HCT116 (cell line): Measurements from ENCODE around the gene DPYD. TPM values are rescaled to one million over a fixed set of nuclear protein-coding genes. Genes with fewer than 3 reads are reported as not detected.

Experiments
- ATAC-seq: fragments of 200-7000 bp; cut with Tn5 transposase; 2 replicates; pipeline ENCODE4 v1.9.1; 2020; ENCODE audit warnings: mild to moderate bottlenecking, moderate library complexity
- BruUV-seq: library from RNA; stranded (reverse); fragments of 400-500 nt; replicated peaks from 2 replicates; lab custom pipeline; 2021; lab: Mats Ljungman, UMichigan
- CTCF ChIA-PET: fragments of 300-600 bp; sonication (Branson Sonifier 250); formaldehyde crosslinking; loops from one replicate; lab custom pipeline; 2021; ENCODE audit warnings: antibody characterized with exemption; lab: Charles Lee
- POLR2A ChIA-PET: fragments of 300-600, 350-600 bp; sonication (Branson Sonifier 250); formaldehyde crosslinking; loops from one replicate; lab custom pipeline; 2021; ENCODE audit warnings: antibody characterized with exemption; lab: Charles Lee
- RAD21 ChIA-PET, 2 experiments: fragments of 300-600 bp; sonication (Branson Sonifier 250); formaldehyde crosslinking; loops; one replicate each; lab custom pipeline; 2023; ENCODE audit warnings: low total read pairs in 2 of 2; ENCODE audit not compliant: uncharacterized antibody in 2 of 2, unreplicated experiment in 2 of 2, low non-redundant PET in 1 of 2; lab: Charles Lee
- DNase-seq: peaks from one replicate; pipeline ENCODE4 v3.0.0-alpha.2; 2010; ENCODE audit warnings: low read depth, low spot score
- H2AFZ ChIP-seq: fragments of 200-600 bp; shearing (Covaris generic), sonication (generic); 2 replicates; pipeline ENCODE4 v1.6.1; 2017; ENCODE audit warnings: low read depth, mixed run types, mixed read lengths, antibody characterized with exemption, low read length; ENCODE audit not compliant: poor library complexity, severe bottlenecking
- H3K27ac ChIP-seq: 2 replicates; pipeline ENCODE4 v1.5.1; 2012; ENCODE audit warnings: low read depth, low read length
- H3K27me3 ChIP-seq: fragments of 200-600 bp; sonication (generic); 2 replicates; pipeline ENCODE4 v1.6.1; 2016; ENCODE audit warnings: mixed run types, low read length, mixed read lengths; ENCODE audit not compliant: insufficient read depth
- H3K36me3 ChIP-seq, 2 experiments: fragments of 200-500 bp in 1 of 2; fragments of 200-600 bp in 1 of 2; sonication (Bioruptor generic) in 1 of 2; sonication (generic) in 1 of 2; 2 replicates each; pipeline versions ENCODE4 v1.5.1 to v1.6.1; 2014 to 2016; ENCODE audit warnings: low read length in 2 of 2, inconsistent platforms in 1 of 2, mixed read lengths in 1 of 2, mixed run types in 1 of 2; ENCODE audit not compliant: insufficient read depth in 2 of 2, control insufficient read depth in 1 of 2
- H3K4me1 ChIP-seq, 2 experiments: fragments of 200-600 bp in 1 of 2; sonication (generic) in 1 of 2; 2 replicates each; pipeline versions ENCODE4 v1.5.1 to v1.6.1; 2012 to 2017; ENCODE audit warnings: low read length in 2 of 2, inconsistent platforms in 1 of 2, mild to moderate bottlenecking in 1 of 2, mixed read lengths in 1 of 2, mixed run types in 1 of 2, moderate library complexity in 1 of 2; ENCODE audit not compliant: insufficient read depth in 2 of 2, control insufficient read depth in 1 of 2
- H3K4me2 ChIP-seq: fragments of 200-600 bp; sonication (generic); 2 replicates; pipeline ENCODE4 v1.6.1; 2017; ENCODE audit warnings: mixed run types, low read length, mixed read lengths
- H3K4me3 ChIP-seq, 2 experiments: fragments of 200-600 bp in 1 of 2; sonication (generic) in 1 of 2; replicated peaks in 1 of 2; 2 replicates each; pipeline ENCODE4 v1.5.1; 2011 to 2016; ENCODE audit warnings: low read length in 2 of 2, control low read depth in 1 of 2, low read depth in 1 of 2, mild to moderate bottlenecking in 1 of 2, mixed read lengths in 1 of 2, mixed run types in 1 of 2
- H3K79me2 ChIP-seq: fragments of 200-600 bp; sonication (generic); 2 replicates; pipeline ENCODE4 v1.6.1; 2017; ENCODE audit warnings: mild to moderate bottlenecking, mixed run types, low read length, moderate library complexity, mixed read lengths; ENCODE audit not compliant: insufficient read depth
- H3K9ac ChIP-seq: fragments of 200-600 bp; sonication (generic); 2 replicates; pipeline ENCODE4 v1.6.1; 2016; ENCODE audit warnings: low read length, mixed read lengths
- H3K9me2 ChIP-seq: fragments of 200-600 bp; sonication (generic), shearing (Covaris generic); 2 replicates; pipeline ENCODE4 v1.6.1; 2017; ENCODE audit warnings: mixed run types, mild to moderate bottlenecking, moderate library complexity; ENCODE audit not compliant: insufficient read depth
- H3K9me3 ChIP-seq, 2 experiments: fragments of 200-500 bp in 1 of 2; fragments of 200-600 bp in 1 of 2; sonication (Bioruptor generic) in 1 of 2; sonication (generic) in 1 of 2; 2 replicates each; pipeline ENCODE4 v1.6.1; 2014 to 2017; ENCODE audit warnings: low read length in 2 of 2, mixed read lengths in 2 of 2, inconsistent platforms in 1 of 2, low read depth in 1 of 2, mild to moderate bottlenecking in 1 of 2, mixed run types in 1 of 2, moderate library complexity in 1 of 2; ENCODE audit not compliant: control insufficient read depth in 1 of 2, insufficient read depth in 1 of 2
- H4K20me1 ChIP-seq: fragments of 200-600 bp; sonication (generic), shearing (Covaris generic); 2 replicates; pipeline ENCODE4 v1.6.1; 2017; ENCODE audit warnings: mixed run types, mild to moderate bottlenecking, moderate library complexity; ENCODE audit not compliant: insufficient read depth
- ATF3 ChIP-seq: IDR thresholded peaks from 2 replicates; pipeline ENCODE4 v1.6.1; 2012
- CTCF ChIP-seq, 3 experiments: fragments of 200-600 bp in 1 of 3; sonication (generic) in 1 of 3; IDR thresholded peaks in 2 of 3; conservative IDR thresholded peaks in 1 of 3; 2 replicates each; pipeline ENCODE4 v1.5.1; 2012 to 2017; ENCODE audit warnings: low read depth in 2 of 3, low read length in 2 of 3, antibody characterized with exemption in 1 of 3, borderline replicate concordance in 1 of 3, control low read depth in 1 of 3, mild to moderate bottlenecking in 1 of 3, mixed read lengths in 1 of 3, mixed run types in 1 of 3, moderate library complexity in 1 of 3; ENCODE audit not compliant: insufficient read depth in 1 of 3
- EGR1 ChIP-seq: IDR thresholded peaks from 2 replicates; pipeline ENCODE4 v1.6.1; 2012; ENCODE audit warnings: low read depth
- EZH2phosphoT487 ChIP-seq: fragments of 200-600 bp; IDR thresholded peaks from 2 replicates; pipeline ENCODE4 v1.6.1; 2018; ENCODE audit warnings: antibody characterized with exemption, borderline replicate concordance
- POLR2A ChIP-seq: IDR thresholded peaks from 2 replicates; pipeline ENCODE4 v1.7.0; 2011; ENCODE audit warnings: borderline replicate concordance; ENCODE audit not compliant: insufficient read depth, insufficient read length; ENCODE audit errors: extremely low read depth
- POLR2AphosphoS5 ChIP-seq: IDR thresholded peaks from 2 replicates; pipeline ENCODE4 v1.6.1; 2011; ENCODE audit warnings: mild to moderate bottlenecking, low read depth, low read length, moderate library complexity
- RAD21 ChIP-seq: IDR thresholded peaks from 2 replicates; pipeline ENCODE4 v1.6.1; 2012; ENCODE audit warnings: low read depth, mild to moderate bottlenecking
- SP1 ChIP-seq: IDR thresholded peaks from 2 replicates; pipeline ENCODE4 v1.6.1; 2012; ENCODE audit warnings: low read depth
- SRF ChIP-seq: IDR thresholded peaks from 2 replicates; pipeline ENCODE4 v1.6.1; 2012; ENCODE audit warnings: low read depth
- TCF7L2 ChIP-seq: IDR thresholded peaks from 2 replicates; pipeline ENCODE4 v1.7.0; 2011; ENCODE audit warnings: borderline replicate concordance, inconsistent platforms; ENCODE audit not compliant: insufficient read depth, insufficient read length; ENCODE audit errors: extremely low read depth
- ZNF274 ChIP-seq: fragments of 200-500 bp; sonication (Bioruptor generic); IDR thresholded peaks from 2 replicates; pipeline ENCODE4 v1.6.1; 2014; ENCODE audit warnings: mild to moderate bottlenecking, low read depth, low read length, inconsistent platforms
- intact Hi-C: fragments of 100-400 bp; cut with micrococcal nuclease; formaldehyde crosslinking; loops from 2 replicates; pipeline ENCODE4 v1.10.0; 2022
- total RNA-seq: library from RNA; stranded (reverse); gene quantifications from one replicate; pipeline ENCODE4 v1.2.1, GENCODE V29; 2021; ENCODE audit not compliant: unreplicated experiment

DPYD gene
- total RNA-seq, 1 experiment from 2014 or later = 1.7 TPM

- H3K27ac ChIP-seq = no peak overlapping the region
- H3K4me2 ChIP-seq = no peak overlapping the region
- no peaks in the 10 kb centered on the region for H3K27me3 ChIP-seq
- TF ChIP-seq SRF (no peak), RAD21 (no peak), SP1 (no peak), EGR1 (no peak), TCF7L2 (no peak), EZH2phosphoT487 (no peak), ZNF274 (no peak), POLR2A (no peak), POLR2AphosphoS5 (no peak), CTCF (IDR thresholded peaks at IDR 0.05 in 2 of 3, conservative IDR thresholded peaks at IDR 0.05 in 1 of 3; ENCODE audit: borderline replicate concordance in 1 of 3, insufficient read depth in 1 of 3, low read depth in 2 of 3, low read length in 2 of 3) (no peak), ATF3 (no peak)
- BruUV-seq = no TSS peak
- H3K4me3 ChIP-seq = no peak overlapping the region
- POLR2A ChIA-PET = no interaction called here
- DNase-seq = no peak
- ATAC-seq = no peak
- no peaks in the 10 kb centered on the region for H3K9me2 ChIP-seq
- H4K20me1 ChIP-seq = no peaks in the 10 kb centered on the region
- no peaks in the 10 kb centered on the region for H3K79me2 ChIP-seq
- no peak overlapping the region for H2AFZ ChIP-seq
- intact Hi-C loops = no loop called here
- no peak overlapping the region for H3K9ac ChIP-seq
- CTCF ChIA-PET = interaction anchor here (1.9 kb wide), 1 partner anchor 28 kb away, joined by 4 read pairs; no protein-coding TSS in a partner anchor
- no peaks in the 10 kb centered on the region for H3K9me3 ChIP-seq
- RAD21 ChIA-PET = no interaction called here
- H3K36me3 ChIP-seq = no peaks in the 10 kb centered on the region
- H3K4me1 ChIP-seq = peaks cover 0 to 10% of the 10 kb centered on the region in 2 experiments; a peak in 2 of 4 replicates
Measured at GRCh38 chr1:97271916-97272788, 648.7 kb downstream of the DPYD start.
